C4-2B (cell line): ENCODE data around the gene SEMA6A.

Experiments
- H3K27ac ChIP-seq: fragments of 450-650 bp; 2 replicates; pipeline ENCODE4 v1.5.1; 2017
- CTCF ChIP-seq: fragments of 450-650 bp; conservative IDR thresholded peaks from 2 replicates; pipeline ENCODE4 v1.5.1; 2017; ENCODE audit warnings: mild to moderate bottlenecking
- ZFX ChIP-seq: fragments of 450-650 bp; IDR thresholded peaks from 2 replicates; pipeline ENCODE4 v1.6.1; 2017

The SEMA6A gene

GRCh38 chr5:116478491-116478890 lies 96.1 kb downstream of the SEMA6A start:
- TF ChIP-seq CTCF: no peak
- TF ChIP-seq ZFX: no peak

GRCh38 chr5:116476897-116477537 lies 97.6 kb downstream of the SEMA6A start:
- no peak for TF ChIP-seq ZFX
- no peak for TF ChIP-seq CTCF
- no peak overlapping the region for H3K27ac ChIP-seq

More at GRCh38 chr5:116478491-116478890, 96.1 kb downstream of the SEMA6A start:
- H3K27ac ChIP-seq: no peak overlapping the region

GRCh38 chr5:116475338-116475737 lies 99.3 kb downstream of the SEMA6A start:
- no peak for TF ChIP-seq CTCF
- TF ChIP-seq ZFX: no peak
- no peak overlapping the region for H3K27ac ChIP-seq

DNA sequence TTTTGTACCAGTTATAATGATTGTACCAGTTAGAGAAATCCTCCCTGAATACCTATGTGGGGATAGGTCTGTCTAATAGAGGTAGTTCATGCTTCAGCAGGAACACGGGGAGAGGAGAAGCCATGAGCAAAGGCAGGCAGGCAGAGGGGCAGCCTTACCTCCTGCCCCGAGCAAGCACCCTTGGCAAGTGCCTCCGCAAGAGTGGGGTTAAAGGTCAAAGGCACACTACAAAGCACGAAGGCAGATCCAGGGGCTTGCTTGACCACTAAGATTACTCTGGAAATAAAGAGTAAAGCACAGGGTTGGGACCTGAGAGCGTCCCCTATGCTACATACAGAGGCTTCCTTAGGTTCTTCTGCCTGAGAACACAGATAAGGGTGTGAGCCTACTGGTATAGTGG lies 100.9 kb downstream of the SEMA6A start:
- TF ChIP-seq ZFX: no peak
- TF ChIP-seq CTCF: no peak
- H3K27ac ChIP-seq: no peak overlapping the region

- no peak for TF ChIP-seq ZFX
- TF ChIP-seq CTCF: peak; percentile 62
- H3K27ac ChIP-seq: no peak overlapping the region
Measured at GRCh38 chr5:116472274-116472673, 102.3 kb downstream of the SEMA6A start.

DNA sequence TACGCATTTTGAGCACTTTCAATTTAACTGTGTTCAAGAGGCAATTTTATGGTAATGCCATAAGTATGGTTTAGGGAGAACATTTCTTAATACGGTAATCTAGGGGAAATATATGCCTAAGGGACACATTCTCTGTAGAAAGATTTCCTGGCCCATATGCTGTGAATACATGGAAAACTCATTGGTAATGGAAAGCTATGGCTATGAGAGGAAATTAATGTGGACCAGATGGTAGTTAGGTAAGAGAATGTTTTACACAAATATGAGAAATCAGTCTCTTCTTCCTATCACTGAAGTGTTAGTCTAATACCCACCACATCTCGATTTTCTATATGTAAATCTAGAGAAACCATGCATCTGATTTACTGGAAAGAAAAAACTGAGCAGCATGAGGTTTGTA lies 105.0 kb downstream of the SEMA6A start:
- TF ChIP-seq ZFX (no peak), CTCF (no peak)
- no peak overlapping the region for H3K27ac ChIP-seq

GRCh38 chr5:116468583-116468982 lies 106.0 kb downstream of the SEMA6A start:
- H3K27ac ChIP-seq: no peak overlapping the region
- TF ChIP-seq ZFX: no peak
- TF ChIP-seq CTCF: no peak
